HG03060 (cell line): ENCODE data around the gene SLC25A22.

Source experiments
- ATAC-seq: cut with Tn5 transposase; IDR thresholded peaks from one replicate; pipeline ENCODE4 v1.9.1; 2021; ENCODE audit warnings: low read depth, moderate number of reproducible peaks; ENCODE audit not compliant: unreplicated experiment

Gene SLC25A22

GRCh38 chr11:834371-835316 lies 36.6 kb upstream of the SLC25A22 start:
- no peak for ATAC-seq

DNA sequence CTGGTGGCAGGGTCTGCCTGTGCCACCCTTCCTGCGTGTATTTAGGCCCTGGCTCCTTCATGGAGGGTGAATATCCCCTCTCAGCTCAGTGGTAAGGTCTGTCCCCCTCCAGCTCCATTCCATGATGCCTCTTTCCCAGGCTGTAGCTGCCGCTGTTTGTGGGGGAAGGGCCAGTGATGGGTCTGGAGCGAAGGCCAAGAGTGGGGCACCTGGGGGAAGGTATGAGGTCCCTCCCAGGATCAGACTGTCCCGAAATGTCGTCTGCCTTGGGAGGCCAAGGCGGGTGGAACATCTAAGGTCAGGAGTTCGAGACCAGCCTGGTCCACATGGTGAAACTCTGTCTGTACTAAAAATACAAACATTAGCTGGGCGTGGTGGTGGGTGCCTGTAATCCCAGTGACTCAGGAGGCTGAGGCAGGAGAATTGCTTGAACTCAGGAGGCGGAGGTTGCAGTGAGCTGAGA lies 35.8 kb upstream of the SLC25A22 start:
- no peak for ATAC-seq

- no peak for ATAC-seq
Measured at GRCh38 chr11:833114-833791, 35.2 kb upstream of the SLC25A22 start.

DNA sequence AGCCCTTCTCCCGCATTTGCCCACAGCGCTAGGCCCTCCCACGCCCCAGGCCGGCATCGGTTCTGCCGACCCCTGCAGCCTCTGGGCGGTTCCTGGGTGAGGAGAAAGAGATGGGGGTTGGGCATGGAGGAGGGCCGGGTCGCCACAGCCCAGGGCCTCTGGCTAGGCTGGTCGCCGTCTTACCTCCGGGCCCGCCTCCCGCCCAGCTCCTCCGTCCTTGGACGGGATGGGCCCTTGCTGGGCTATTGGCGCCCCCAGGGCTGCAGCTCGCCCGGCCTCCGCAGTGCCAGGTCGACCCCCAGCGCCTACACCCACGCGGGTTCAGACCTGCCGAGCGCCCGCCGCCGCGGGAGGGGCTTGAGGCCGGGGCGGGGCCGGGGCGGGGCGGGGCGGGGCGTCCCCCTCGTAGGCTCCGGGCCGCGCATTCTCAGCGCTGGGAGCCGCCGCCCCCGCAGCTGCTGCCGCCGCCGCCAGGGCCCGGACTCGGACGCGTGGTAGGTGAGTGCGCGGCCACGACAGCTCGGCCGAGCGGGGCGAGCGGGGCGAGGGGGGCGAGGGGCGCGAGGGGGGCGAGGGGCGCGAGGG lies 34.5 kb upstream of the SLC25A22 start, which contains the start of gene CD151:
Gene CD151 (plus strand): TSS at position 424 of the 585 bp plus-strand sequence. CDS start 3,118 bp downstream, outside the sequence.
- ATAC-seq: no peak

DNA sequence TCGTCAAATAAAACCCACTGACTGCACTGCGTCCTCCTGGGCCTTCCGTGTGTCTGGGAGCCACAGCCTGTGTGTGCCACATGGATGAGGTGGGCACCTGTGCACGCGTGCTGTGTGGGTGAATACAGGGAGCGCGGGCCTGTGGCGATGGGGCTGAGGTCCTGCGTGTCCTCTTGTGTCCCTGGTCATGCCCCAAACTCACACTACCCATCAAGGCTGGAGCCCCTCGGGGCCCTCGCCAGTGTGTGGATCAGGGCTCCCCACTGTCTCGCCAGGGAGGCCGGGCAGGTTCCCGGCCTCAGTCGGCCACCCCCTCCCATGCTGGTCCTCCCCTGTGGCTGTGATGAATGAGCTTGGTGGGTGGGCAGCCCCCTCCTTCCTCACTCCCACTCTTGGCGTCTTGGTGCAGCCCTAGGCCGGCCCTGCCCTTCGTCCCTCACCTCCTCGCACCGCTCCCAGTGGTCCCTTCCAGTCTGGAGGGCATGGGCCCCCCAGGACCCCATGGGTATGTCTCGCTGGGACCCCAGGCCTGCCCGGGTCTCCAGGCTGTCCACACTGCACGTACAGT lies 34.0 kb upstream of the SLC25A22 start:
- ATAC-seq: no peak

DNA sequence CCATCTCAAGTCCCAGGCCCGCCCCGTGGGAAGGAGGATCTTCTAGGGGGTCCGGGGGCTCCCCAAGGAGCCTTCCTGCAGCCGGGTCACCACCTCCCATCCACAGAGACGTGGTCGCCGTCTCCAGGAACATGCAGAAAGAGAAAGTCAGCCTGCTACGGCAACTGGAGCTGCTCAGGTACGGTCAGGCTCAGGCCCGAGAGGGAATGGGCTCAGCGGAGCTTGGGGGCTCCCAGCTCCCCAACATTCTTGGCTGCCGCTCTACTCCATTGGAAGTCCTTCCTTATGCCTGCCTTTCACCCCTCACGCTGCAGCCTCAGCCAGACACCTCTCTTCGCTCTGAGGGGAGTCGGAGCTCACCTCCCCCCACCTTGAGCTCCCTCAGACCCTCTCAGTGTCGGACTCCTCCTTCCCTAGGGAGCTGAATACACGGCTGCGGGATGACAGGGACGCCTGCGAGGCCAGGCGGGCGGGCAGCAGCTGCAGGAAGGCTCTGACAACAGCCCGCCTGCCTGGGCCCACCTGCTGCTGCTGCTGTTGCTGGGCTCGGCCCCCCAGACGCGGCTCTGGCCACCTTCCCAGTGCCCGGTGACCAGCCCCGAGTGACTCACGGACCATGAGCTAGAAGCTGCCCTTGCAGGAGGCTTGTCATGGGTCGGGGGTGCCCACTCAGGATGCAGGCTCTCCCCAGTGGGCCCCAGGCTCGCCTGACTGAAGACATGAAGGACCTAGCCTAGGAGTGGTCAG lies 33.2 kb upstream of the SLC25A22 start:
- ATAC-seq: no peak

DNA sequence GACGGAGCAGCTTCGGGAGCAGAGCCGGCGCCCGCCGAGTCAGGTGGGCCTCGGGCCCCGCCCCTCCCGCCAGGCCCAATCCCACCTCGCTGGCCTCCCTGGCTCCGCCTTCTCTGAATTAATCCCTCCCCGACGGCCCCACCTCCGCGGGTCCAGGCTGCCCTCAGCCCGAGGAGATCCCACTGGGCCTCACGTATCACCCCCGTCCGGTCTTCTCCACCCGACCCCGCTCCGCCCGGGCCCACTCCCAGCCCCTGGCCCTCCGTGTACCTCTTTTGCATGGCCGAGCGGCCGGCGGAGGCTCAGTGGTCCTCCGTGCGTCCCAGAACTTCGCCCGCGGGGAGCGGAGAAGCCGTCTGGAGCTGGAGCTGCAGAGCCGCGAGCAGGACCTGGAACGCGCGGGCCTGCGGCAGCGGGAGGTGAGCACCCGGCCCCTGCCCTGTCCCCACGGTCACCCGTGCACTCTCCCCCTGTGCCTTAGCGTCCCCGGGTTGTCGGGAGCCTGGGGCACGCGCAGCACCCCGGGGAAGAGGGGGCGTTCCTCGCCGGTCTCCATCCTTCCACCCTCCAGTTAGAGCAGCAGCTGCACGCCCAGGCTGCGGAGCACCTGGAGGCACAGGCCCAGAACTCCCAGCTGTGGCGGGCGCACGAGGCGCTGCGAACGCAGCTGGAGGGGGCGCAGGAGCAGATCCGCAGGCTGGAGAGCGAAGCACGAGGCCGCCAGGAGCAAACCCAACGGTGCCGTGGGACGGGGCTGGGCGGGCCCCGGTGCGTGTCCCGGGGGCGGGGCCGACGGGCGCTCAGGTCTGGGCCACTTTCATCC lies 32.4 kb upstream of the SLC25A22 start:
- no peak for ATAC-seq

GRCh38 chr11:829847-830294 lies 31.8 kb upstream of the SLC25A22 start:
- ATAC-seq: no peak

DNA sequence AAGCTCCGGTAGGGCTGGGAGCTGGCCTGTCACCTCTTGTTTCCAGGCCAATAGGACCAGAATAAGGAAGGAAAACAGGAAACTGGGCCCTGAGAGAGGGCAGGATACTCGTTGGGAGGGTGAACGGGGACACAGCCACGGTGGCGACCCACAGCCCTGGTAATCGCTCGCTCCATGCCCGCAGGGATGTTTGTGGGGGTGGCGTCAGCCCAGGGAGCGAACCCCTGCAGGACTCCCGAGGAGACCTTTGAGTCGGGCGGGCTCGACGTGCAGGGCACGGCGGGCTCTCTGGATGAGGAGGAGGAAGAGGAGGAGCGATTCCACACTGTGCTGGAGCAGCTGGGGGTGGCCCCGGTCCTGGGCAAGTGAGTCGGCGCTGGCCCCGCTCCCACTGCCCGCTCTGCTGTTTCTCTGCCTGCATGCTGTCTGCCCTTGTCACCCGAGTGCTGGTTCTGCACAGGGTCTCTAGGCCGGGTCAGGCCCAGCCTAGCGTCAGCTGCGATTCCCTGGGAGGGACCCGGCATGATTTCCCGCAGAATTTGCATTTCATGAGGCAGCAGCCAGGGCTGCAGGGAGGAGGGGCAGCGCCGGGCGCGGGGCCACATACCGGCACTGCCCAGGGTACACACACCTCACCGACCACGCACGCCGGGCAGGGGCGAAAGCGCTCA lies 31.2 kb upstream of the SLC25A22 start:
- no peak for ATAC-seq

- ATAC-seq: no peak
Measured at GRCh38 chr11:828506-829175, 30.6 kb upstream of the SLC25A22 start.

DNA sequence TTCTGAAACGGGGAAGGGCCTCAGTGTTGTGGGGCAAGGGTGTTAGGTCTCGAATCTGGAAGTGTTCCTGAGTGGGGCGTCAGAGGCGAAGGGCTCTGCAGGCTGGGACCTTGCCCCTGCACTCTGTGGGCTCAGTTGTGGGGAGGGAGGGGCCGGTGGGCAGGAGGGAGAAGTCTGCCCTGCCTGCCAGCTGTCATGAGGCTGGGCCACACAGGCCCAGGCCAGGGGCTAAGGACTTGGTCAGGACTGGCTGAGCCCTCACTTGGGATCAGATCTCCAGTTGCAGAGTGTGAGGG lies 29.8 kb upstream of the SLC25A22 start, which contains the start of gene CRACR2B:
Gene CRACR2B (plus strand): TSS at position 23 of the 296 bp plus-strand sequence. CDS start 689 bp downstream, outside the sequence.
- ATAC-seq: no peak

DNA sequence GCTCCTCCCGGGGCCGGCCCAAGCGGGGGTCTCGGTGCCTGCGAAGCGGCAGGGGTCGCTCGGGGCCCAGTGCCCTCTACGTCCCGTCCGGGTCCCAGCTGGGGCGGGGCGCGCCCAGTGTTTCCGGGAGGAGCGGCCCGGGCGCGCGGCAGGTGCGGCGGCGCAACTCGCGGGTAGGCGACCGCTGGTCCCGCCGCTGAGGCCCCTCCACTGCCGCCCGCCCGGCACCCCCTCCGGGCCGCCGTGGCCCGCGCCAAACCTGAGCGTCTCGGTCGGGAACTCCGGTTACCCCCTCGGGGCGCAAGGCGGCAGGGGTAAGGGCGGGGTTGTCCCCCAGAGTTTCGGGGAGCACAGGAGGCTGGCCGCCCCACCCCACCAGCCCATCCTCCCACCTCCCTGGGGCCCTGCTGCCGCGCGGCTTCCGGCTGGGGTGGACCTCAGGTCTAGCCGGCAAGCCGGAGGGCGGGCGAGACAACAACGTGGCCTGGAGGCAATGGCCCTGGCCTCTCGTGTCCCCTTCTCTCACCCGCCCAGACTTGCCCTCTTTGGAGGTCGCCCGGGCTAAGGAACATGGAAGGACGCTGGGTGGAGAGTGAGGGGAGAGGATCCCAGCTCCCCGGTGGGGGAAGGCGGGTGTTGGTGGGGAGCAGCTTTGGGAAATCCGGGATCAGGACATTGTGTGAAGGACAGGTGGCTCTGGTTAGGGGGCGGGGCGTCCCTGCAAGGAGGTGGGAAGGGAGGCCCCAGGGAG lies 29.2 kb upstream of the SLC25A22 start:
- no peak for ATAC-seq

DNA sequence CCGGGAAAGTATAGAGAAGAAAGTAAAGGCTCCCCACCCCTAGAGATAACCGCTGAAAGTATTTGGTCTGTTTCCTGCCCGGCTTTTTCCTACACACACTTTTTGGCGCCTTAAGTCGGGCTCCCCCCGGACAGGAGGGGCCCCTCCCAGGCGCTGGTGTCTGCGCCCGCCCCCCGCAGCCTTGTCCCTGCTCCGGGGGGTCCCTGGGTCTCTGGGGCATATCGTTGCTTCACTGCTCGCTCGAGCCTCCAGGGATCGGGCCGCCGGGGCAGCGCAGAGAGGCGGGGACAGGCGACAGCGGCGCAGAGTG lies 28.7 kb upstream of the SLC25A22 start:
- no peak for ATAC-seq

GRCh38 chr11:826227-826621 lies 28.1 kb upstream of the SLC25A22 start:
- ATAC-seq: no peak

GRCh38 chr11:825366-826226 lies 27.5 kb upstream of the SLC25A22 start:
- no peak for ATAC-seq

DNA sequence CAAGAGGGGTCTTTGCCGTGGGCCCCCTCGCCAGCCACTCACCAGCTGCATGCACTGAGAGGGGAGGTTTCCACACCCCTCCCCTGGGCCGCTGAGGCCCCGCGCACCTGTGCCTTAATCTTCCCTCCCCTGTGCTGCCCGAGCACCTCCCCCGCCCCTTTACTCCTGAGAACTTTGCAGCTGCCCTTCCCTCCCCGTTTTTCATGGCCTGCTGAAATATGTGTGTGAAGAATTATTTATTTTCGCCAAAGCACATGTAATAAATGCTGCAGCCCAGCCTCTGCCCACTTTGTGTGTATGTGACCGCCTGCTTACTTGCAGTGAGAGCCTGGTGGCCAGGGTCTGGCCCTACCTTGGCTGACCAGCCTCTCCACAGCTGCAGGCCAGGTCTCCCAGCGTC lies 26.9 kb upstream of the SLC25A22 start:
- no peak for ATAC-seq
